ENCODE measurements around the gene ITGB1BP2. TPM values are rescaled to one million over a fixed set of nuclear protein-coding genes. Genes with fewer than 3 reads are reported as not detected.

Gene ITGB1BP2
- total RNA-seq (2014; rRNA removed; shearing (Covaris generic)): 7.8 and 8.8 TPM in 2 replicates
- total RNA-seq (2022): 7.5 and 8.9 TPM in 2 replicates
- percentile 67 among the genes with signal in this experiment for Bru-seq, nascent RNA
- percentile 78 among the genes with signal in this experiment for BruChase-seq, experiment 1, labeled RNA remaining after a 6-hour chase
- BruChase-seq, experiment 2, labeled RNA remaining after a 2-hour chase: percentile 77 among the genes with signal in this experiment
- long read RNA-seq, partial matches to known transcripts: 1 of 2 reads
- long read RNA-seq, other reads (novel, unspliced or antisense): 1 of 2 reads

GRCh38 chrX:71301195-71301924 is at the start of gene ITGB1BP2:
Gene ITGB1BP2 (plus strand): TSS chrX:71301750. CDS start chrX:71301807, 57 bp downstream.
- TF ChIP-seq CTCF (conservative IDR thresholded peaks at IDR 0.05; ENCODE audit: low read length): no peak
- no peak for TF ChIP-seq EZH2phosphoT487 (IDR thresholded peaks at IDR 0.05; ENCODE audit: borderline replicate concordance, low read depth, low read length)
- Histone ChIP-seq H3K4me3 (ENCODE audit: low read depth, low read length, poor library complexity, severe bottlenecking) (no peak within 1 kb of the TSS), H2AFZ (ENCODE audit: low read length) (no peak within 1 kb of the TSS), H3K9me2 (ENCODE audit: insufficient read depth, low read length) (no peaks in the 10 kb centered on the region), H3K36me3 (ENCODE audit: insufficient read depth, low read length) (peaks cover 87% of the 10 kb centered on the region), H3K9me3 (ENCODE audit: low read length) (no peaks in the 10 kb centered on the region), H3K79me2 (ENCODE audit: insufficient read depth, low read depth, low read length) (no peaks in the 10 kb centered on the region), H3K4me1 (ENCODE audit: insufficient read depth, low read length, poor library complexity, severe bottlenecking) (no peaks in the 10 kb centered on the region), H3K4me2 (ENCODE audit: low read length) (no peak within 1 kb of the TSS), H4K20me1 (ENCODE audit: insufficient read depth, low read length) (no peaks in the 10 kb centered on the region), H3K27ac (ENCODE audit: low read depth, low read length, poor library complexity, severe bottlenecking) (no peak within 1 kb of the TSS)
- POLR2A ChIA-PET: interaction anchor here (1.5 kb wide), 1 partner anchor 9 kb away, joined by 5 read pairs; no protein-coding TSS in a partner anchor
- DNase-seq (ENCODE audit: low spot score): no peak
- CTCF ChIA-PET (ENCODE audit: unreplicated experiment): no interaction called here
- intact Hi-C loops (cut with micrococcal nuclease; ENCODE audit: unreplicated experiment): no loop called here
- BruUV-seq (replicated peaks): no TSS peak

- no peak overlapping the region for H3K27ac ChIP-seq (ENCODE audit: low read depth, low read length, poor library complexity, severe bottlenecking)
- H3K4me3 ChIP-seq (ENCODE audit: low read depth, low read length, poor library complexity, severe bottlenecking): peak overlapping the region; percentile 96
- H2AFZ ChIP-seq (ENCODE audit: low read length): no peak overlapping the region
- ChIA-PET POLR2A (no interaction called here), CTCF (ENCODE audit: unreplicated experiment) (no interaction called here)
- H4K20me1 ChIP-seq (ENCODE audit: insufficient read depth, low read length): no peaks in the 10 kb centered on the region
- no peak for DNase-seq (ENCODE audit: low spot score)
- intact Hi-C loops (cut with micrococcal nuclease; ENCODE audit: unreplicated experiment): loop anchor here (5.0 kb wide), 1 partner anchor 55 kb away; no protein-coding TSS in a partner anchor
- H3K79me2 ChIP-seq (ENCODE audit: insufficient read depth, low read depth, low read length): peaks cover 8% of the 10 kb centered on the region; the same call in 1 of the 2 replicates
- peaks cover 17% of the 10 kb centered on the region; the same call in 1 of the 2 replicates for H3K36me3 ChIP-seq (ENCODE audit: insufficient read depth, low read length)
- H3K4me2 ChIP-seq (ENCODE audit: low read length): peak overlapping the region; percentile 90
- H3K9me3 ChIP-seq (ENCODE audit: low read length): no peaks in the 10 kb centered on the region
- TF ChIP-seq EZH2phosphoT487 (IDR thresholded peaks at IDR 0.05; ENCODE audit: borderline replicate concordance, low read depth, low read length) (no peak), CTCF (conservative IDR thresholded peaks at IDR 0.05; ENCODE audit: low read length) (no peak)
- H3K4me1 ChIP-seq (ENCODE audit: insufficient read depth, low read length, poor library complexity, severe bottlenecking): peaks cover 24% of the 10 kb centered on the region
- H3K9me2 ChIP-seq (ENCODE audit: insufficient read depth, low read length): no peaks in the 10 kb centered on the region
- no TSS peak for BruUV-seq (replicated peaks)
Observed at GRCh38 chrX:71252221-71252620, 49.3 kb upstream of the ITGB1BP2 start.

Measured in OCI-LY7 (cell line).